Activated CD8-positive, alpha-beta memory T cell treated with anti-CD3 and anti-CD28 coated beads, Interleukin-2, amount 50 U/mL, for 24 hours (primary cell): ENCODE measurements around the gene UBE3C.
"Not testable (repeated sequence)": the region's sequence is repeated elsewhere in the genome, so short reads cannot be mapped to it uniquely, and the experiment has no call there.

ENCODE experiments used
- DNase-seq: peaks from one replicate; pipeline ENCODE4 v3.0.0-alpha.2; 2020; ENCODE audit errors: extremely low read depth

The UBE3C gene

DNA sequence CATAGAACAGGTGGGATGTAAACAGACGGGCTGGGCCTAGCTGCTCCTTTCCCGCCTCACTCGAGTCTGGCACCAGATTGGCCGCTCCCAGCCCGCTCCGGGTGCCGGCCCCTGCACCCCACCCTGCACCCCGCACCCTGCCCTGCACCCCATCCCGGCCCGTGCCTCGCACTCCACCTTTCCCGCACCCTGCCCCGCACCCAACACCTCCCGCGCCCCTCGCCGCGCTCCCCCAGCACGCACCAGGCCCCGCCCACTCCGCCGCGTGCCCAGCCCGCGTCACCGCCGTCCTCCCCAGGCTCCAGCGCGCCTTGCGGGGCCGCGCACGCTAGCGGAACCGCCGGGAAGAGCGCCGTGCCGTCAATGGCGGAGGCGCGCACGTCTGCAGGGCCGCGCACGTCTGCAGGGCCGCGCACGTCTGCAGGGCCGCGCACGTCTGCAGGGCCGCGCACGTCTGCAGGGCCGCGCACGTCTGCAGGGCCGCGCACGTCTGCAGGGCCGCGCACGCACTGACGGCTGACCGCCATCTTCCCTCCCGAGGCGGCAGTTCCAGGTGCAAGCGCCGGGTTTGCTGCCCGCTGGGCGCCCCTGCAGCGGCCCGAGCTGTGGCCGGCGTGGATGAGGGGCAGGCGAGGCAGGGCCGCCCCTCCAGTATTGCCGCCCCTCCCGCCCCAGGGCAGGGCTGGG lies at the start of gene UBE3C:
TSS of gene UBE3C (plus strand) at position 503 of the 687 bp plus-strand sequence. CDS start 347 bp downstream, outside the sequence.
- peak; percentile 76 for DNase-seq

DNA sequence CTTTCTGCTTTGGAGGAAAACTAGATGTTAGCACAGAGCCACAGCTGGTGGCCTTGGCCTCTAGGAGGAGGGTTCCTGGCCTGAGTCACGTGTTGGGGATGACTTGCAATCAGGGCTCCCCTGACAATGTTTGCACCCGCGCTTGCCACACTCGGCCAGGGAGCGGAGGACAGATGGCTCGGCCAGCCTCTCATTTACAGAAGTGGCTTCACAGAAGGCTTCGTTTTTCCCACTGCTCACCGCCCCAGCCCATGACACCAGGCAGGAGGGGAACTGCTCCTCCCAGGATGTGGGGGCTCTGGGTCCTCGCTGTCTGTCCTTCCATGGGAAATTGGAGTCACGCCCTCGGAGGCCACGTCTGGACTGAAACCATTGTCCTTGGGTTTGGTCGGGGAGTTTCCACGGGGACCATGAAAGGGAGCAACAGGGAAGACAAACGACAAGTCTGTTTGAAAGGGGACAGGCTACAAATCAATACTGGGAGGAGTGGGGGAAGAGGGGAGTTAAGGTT lies 49.6 kb upstream of the UBE3C start:
- no peak for DNase-seq

DNA sequence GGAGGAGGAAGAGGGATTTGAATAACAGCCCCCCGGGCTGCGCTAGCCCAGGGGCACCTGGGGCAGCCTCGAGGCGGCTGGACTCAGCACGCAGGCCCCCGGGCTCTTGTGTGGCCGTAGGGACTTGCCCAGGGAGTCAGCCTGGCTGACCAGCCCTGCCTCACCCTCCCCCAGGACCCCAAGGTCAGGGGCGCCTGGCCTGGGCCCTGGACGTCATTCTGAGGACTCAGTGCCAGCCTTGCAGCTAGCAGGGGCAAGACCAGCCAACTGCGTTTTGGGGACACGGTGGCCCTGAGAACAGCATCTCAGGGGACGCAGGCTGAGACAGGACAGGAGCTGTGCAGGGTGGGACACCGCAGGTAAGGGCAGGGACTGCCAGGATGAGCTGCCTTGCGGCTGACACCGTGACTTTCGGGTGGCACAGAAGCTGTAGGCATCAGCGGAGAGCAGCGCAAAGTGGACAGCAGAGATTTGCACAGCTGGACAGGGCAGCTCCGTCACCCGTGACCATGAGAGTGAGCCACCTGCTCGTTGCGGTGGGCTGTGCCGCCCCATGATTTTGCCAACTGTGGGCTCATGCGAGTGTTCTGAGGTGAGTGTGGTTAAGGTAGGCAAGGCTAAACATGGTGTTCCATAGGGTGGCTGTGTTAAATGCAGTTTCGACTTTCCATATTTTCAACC lies 48.1 kb upstream of the UBE3C start:
- no peak for DNase-seq

DNA sequence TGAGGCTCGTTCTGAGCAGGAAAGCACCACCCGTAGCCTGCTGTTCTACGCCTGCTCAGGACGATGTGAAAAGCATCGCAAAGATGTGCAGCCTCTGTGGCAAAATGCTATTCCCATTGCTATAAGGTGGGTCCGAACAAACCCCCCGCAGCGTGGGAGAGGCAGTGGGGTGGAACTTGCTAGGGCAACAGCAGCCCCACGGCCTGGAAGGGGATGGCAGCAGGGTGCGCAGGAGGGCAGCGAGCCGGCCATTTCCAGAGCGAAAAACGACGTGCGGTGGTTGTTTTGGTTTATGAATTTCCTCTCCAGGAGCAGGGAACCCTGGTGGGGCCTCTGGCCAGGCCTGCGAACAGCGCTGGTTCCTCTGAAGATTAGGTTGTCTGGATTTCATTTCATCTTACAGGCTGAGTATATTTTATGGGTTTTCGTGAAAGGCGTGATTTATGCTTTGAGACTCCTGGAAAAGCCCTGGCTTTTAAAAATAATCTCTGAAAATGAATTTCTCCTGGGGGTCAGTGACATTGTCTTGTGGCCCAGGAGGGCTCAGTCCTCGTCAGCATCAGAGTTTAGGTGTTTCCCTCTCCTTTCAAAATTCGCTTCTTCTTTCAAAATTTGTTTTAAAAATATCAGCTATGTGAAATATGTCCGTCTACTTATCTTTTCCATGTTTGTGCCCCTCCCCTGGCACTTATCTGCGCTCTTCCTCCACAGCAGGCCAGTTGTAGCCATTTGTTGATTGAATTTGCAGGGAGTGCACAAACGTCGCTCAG lies 42.3 kb upstream of the UBE3C start:
- DNase-seq = no peak

DNA sequence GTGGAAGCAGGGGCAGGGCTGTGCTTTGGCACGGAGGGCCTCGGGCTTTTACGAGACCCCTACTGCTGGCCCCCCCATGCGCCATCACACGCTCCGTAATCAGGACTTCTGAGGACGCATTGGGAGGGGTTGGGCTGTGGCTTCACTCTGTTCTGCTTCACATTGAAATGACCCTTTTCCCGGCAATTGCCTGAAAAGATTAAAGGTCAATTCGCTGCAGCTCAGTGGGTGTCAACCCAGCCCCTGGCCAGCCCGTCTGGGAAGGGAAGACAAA lies 41.7 kb upstream of the UBE3C start:
- no peak for DNase-seq

DNA sequence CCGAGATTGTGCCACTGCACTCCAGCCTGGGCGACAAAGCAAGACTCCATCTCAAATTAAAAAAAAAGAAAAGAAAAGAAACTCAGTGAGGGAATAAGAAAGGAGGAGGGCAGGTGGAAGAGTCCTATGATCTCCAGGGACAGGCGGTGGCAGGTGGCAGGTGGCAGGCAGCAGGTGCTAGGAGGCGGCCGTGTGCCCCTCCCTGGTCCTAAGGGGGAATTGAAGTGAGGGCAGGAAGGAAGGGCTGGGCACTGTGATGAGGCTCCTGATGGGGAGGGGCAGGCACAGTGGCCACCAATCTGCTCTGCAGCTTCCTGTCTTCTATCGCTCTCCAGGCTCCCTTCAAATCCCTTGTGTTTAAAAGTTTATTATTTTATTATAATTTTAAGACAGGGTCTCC lies 41.2 kb upstream of the UBE3C start:
- no peak for DNase-seq

DNA sequence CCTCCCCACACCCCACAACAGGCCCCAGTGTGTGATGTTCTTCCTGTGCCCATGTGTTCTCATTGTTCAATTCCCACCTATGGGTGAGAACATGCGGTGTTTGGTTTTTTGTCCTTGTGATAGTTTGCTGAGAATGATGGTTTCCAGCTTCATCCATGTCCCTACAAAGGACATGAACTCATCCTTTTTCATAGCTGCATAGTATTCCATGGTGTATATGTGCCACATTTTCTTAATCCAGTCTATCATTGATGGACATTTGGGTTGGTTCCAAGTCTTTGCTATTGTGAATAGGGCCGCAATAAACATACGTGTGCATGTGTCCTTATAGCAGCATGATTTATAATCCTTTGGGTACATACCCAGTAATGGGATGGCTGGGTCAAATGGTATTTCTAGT lies 38.7 kb upstream of the UBE3C start:
- not testable (repeated sequence) for DNase-seq

DNA sequence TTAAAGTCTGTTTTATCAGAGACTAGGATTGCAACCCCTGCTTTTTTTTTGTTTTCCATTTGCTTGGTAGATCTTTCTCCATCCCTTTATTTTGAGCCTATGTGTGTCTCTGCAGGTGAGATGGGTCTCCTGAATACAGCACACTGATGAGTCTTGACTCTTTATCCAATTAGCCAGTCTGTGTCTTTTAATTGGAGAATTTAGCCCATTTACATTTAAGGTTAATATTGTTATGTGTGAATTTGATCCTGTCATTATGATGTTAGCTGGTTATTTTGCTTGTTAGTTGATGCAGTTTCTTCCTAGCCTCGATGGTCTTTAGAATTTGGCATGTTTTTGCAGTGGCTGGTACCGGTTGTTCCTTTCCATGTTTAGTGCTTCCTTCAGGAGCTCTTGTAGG lies 35.1 kb upstream of the UBE3C start:
- DNase-seq = not testable (repeated sequence)

DNA sequence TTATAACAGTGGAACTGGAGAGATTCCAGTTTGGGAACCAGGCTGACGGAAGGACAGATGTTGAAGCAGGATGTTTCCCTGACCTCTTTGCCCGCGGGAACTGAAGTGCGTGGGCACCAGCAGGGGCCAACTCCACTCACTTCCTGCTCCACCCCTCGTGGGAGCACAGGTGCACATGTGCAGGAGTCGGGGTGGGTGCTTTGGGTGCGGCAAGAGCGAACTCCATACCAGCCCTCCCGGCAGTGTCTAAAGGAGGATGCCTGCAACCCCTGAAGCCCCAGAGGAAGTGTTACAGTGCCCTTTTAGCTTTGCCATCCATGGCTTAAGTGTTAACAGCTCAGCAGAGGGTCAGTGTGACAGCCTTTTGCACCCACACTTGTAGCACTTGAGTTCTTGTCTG lies 27.4 kb upstream of the UBE3C start:
- no peak for DNase-seq

DNA sequence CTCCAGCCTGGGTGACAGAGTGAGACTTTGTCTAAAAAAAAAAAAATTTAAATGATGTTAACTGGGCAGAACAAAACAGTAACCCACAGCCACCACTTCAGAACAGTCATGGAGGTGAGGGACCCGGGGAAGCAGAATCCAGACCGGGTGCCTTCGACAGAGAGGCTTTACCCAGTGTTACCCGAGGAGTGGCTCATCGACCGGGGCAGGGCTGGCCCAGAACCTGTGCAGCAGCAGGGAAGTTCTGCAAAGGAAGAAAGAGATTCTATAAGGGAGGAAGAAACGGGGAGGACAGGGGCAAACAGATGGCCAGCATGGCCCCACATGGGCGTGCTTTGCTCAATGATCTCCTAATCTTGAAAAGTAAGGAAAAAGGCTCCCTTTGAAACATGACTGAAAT lies 26.0 kb upstream of the UBE3C start:
- no peak for DNase-seq

DNA sequence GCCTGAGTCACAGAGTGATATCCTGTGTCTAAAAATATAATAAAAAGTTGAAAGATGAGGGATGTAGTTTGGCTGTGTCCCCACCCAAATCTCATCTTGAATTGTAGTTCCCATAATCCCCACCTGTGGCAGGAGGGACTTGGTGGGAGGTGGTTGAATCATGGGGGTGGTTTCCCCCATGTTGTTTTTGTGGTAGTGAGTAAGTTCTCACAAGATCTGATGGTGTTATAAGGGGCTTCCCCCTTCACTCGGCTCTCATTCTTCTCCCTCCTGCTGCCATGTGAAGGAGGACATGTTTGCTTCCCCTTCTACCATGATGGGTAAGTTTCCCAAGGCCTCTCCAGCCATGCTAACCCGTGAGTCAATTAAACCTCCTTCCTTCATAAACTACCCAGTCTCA lies 25.1 kb upstream of the UBE3C start:
- DNase-seq = no peak

DNA sequence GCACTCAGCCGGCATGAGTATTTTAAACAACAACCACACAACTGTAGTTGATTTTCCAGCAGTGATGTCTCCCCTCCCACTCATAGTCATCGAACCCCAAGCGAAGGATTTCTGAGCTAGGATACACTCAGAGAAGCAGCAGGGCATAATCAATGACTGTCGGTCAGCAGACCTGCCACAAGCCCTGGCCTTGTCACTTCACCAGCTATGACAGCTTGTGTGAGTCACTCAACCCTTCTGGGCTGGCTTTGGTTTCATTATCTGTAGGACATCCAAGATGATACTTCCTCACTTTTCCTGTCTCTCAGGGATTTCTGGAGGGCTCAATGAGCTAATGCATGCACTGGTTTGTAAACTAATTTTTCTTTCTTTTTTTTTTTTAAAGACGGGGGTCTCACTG lies 22.0 kb upstream of the UBE3C start:
- DNase-seq = no peak

DNA sequence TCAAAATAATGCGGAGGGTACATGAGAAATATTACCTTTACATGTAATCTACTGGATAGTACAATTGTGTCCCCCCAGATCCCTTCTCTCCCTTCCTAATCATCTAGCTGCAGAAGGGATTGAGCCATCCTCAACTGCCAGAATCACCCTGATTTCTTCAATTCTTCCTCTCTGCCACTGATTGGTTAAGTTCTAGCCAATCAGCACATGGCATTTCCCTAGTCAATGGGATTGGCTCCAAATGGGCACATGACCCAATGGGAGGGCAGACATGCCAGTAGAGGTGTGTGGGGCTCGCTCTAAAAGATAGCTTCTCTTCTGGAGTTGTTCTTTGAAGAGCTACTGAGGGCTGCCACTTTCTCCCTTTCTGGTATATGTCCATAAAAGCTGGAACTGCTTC lies 20.9 kb upstream of the UBE3C start:
- no peak for DNase-seq

DNA sequence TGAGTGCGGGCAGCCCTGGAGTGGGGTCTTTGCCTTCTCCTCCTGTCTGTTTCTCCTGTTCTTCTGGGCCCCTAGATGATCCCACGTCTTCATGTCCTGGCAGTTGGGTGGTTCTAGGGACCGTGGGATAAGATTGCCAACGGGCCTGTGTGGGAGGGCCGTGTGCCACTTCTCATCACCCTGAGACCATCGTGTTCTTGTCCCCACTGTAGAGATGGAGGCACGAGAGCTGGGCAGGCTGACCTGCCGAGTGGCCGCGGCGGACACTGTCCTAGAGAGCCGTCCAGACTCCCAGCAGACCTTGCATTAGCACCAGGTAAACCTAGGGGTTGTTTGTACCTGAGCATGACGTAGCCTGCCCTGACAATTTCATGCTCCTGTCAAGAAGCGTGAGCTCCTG lies 18.5 kb upstream of the UBE3C start:
- no peak for DNase-seq

DNA sequence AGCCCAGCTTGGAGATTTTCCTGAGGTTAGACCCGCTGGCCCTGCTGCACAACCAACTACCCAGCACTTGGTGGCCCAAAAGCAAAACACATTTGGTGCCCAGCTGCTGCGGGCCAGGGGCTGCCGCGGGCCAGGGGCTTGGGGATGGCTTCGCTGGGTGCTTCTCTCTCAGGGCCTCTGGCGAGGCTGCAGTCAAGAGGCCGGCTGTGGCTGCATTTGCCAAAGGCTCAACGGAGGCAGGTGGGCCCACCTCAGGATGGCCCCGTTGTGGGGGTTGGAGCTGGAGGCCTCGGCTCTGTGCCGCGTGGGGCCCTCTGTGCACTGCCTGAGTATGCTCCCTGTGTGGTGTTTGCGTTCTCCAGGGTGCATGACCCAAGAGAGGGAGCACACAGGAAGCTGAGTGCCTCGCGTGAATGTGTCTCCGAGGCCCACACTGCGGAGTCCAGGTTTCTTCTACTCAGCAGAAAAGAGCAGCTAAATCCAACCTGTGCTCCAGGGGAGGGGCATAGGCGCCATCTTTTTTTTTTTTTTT lies 17.5 kb upstream of the UBE3C start:
- no peak for DNase-seq

DNA sequence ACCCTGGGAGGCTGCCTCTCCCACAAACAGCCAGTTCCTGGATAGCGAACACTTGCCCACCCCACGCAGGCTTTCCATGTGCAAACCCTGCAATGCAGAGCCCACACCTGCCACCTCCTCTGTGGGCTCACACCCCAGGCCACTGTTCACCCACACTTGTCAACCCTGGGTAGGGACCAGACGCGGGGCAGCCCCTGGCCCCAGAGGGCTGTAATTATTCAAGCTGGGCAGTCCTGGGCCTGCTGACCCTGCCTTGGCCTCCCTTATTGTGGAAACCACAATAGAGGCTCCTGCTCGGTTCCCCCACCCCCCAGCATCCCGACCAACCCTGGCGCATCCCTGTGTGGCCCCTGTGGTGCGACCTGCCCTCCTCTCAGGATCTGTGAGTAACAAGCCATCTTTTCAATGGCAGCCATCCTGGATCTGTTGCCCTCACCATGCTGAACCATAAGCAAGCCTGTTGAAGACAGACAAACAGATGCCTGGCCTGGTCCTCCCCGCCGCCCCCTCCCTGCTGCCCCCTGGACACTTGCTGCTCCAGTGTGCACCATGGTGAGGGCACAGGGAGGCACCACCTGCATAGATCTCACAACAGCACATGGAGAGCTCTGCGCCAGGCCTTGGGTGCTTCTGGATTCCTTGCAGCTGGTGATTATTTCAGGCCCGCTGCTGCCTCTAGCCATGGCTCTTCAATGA lies 15.8 kb upstream of the UBE3C start:
- DNase-seq = no peak

DNA sequence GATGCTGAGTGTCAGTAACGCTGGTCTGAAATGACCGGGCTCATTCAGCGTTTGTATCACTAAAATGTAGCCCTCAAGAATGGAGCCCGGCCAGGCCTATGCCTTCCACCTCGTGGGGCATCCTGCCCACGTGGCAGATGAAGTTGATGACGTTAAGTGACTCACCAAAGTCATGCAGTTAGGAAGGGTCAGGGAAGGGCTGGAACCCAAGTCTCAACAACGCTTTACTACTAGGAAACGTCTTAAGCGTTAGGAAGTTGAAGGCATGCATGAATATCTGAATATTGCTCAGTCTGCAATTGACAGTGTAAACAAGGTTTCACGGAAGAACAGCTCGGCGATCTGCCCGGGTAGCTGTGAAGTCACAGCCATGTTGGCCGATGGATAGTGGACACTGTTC lies 14.0 kb upstream of the UBE3C start:
- DNase-seq = no peak

DNA sequence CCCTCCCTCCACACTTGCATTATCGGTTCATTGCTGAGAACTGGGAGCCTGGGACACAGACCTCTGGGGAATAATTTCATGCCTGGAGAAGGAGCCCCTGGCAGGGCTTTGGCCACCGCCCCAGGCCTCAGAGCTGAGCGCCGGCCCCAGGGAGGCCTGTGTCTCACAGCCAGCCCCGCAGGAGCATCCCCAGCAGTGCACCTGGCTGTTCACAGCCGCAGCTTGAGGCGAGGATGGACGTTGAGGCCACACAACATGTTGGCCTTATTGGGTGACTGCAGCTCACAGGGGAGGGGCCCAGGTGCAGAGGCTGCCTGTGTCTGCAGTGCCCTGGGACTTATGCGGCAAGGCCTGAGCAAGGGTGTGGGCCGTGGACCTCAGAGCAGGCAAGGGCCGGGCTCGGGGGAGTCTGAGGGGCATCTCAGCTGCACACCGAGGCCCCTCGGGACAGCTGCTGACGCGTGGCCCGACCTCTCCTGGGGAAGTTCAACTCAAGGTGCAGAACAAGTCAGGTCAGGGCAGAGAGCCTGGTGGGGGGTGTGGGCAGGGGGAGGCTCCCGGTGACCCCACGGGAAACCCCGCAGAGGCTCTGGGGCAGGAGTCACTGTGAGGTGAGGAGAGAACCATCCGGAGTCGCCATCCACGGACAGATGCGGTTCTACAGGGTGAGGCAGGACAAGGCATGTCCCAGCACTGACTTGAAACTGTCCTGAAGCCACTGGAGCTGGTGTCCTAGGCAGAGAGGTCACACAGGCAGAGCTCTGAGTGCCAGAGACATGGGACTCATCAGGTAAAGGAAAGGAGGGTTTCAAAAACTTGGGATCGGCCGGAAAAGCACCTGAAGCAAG lies 13.1 kb upstream of the UBE3C start:
- DNase-seq = no peak

DNA sequence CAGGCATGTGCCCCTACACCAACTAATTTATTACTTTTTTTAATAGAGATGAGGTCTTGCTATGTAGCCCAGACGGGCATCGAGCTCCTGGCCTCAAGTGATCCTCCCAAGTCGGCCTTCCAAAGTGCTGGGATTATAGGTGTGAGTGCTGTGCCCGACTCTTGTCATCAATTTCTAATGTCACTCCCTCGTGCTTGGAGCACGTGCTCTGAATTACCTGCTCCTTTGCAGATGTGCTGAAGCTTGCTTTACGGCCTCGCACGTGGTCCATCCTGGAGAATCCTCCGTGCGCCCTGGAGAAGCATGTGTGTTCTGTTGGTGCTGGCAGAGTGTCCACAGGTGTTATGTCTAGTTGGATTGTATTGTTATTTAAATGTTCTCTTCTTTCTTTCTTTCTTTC lies 11.8 kb upstream of the UBE3C start:
- DNase-seq = no peak

DNA sequence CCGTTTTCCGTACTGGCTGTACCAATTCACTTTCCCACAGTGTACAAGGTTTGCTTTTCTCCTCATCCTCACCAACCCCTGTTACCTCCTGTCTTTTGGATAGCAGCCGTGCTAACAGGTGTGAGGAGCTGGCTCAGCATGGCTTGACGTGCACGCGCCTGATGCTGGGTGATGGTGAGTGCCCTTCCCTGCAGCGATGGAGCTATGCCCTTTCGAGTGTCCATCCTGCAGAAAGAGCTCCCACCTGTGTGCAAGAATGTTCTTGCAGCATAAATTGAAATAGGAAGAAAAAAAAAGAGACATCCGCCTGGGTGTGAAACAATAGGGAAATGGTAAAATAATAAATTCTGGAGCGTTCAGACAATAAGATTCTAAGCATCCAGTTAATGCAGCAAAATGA lies 9.5 kb upstream of the UBE3C start:
- no peak for DNase-seq

DNA sequence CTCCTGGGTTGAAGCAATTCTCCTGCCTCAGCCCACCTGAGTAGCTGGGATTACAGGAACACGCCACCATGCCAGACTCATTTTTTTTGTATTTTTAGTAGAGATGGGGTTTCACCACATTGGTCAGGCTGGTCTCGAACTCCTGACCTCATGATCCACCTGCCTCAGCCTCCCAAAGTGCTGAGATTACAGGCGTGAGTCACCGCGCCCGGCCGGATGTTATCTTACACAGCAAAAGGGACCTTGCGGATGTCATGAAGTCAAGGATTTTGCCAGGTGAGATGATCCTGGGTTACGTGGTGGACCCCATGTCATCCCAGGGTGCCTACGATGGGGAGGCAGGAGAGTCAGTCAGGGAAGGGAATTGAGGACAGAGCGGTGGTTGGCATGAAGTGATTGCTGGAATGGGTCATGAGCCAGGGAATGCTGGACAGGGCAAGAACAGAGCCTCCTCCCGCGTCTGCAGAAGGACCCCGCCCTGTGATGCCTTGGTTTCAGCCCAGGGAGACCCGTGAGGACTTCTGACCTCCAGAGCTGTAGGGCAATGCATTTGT lies 8.7 kb upstream of the UBE3C start:
- DNase-seq = no peak
